Stomach (tissue), 9 donors: ENCODE data around the gene B4GALT7. TPM values are rescaled to one million over a fixed set of nuclear protein-coding genes. Genes with fewer than 3 reads are reported as not detected.

Experiments used
- DNase-seq, 2 donors: peaks; one replicate each; pipeline versions ENCODE4 v3.0.0 to v3.0.0-alpha.2; 2013 to 2019
- H3K27ac ChIP-seq, 5 donors: fragments of 200-600 bp in 4 of 5; sonication (generic) in 4 of 5; one replicate each; pipeline ENCODE4 v1.5.1; 2013 to 2019; ENCODE audit warnings: mild to moderate bottlenecking in 1 of 5, moderate library complexity in 1 of 5
- H3K27me3 ChIP-seq, 3 donors: fragments of 200-600 bp; sonication (generic); one replicate each; pipeline ENCODE4 v1.5.1; 2017 to 2019; ENCODE audit warnings: mixed run types in 1 of 3
- H3K36me3 ChIP-seq, 4 donors: fragments of 200-600 bp; sonication (generic); 1 replicate in 3 of 4; 2 replicates in 1 of 4; pipeline ENCODE4 v1.5.1; 2016 to 2019
- H3K4me1 ChIP-seq, 4 donors: fragments of 200-600 bp; sonication (generic); one replicate each; pipeline ENCODE4 v1.5.1; 2016 to 2019
- H3K4me3 ChIP-seq, 4 donors: fragments of 200-600 bp; sonication (generic) in 3 of 4; one replicate each; pipeline ENCODE4 v1.5.1; 2016 to 2019; ENCODE audit warnings: mild to moderate bottlenecking in 1 of 4
- H3K9me3 ChIP-seq, 4 donors: fragments of 200-600 bp; sonication (generic); one replicate each; pipeline ENCODE4 v1.5.1; 2016 to 2019
- CTCF ChIP-seq, 7 experiments: fragments of 450-650 bp in 4 of 7; fragments of 200-600 bp in 3 of 7; sonication (generic) in 3 of 7; IDR thresholded peaks; one replicate each; pipeline ENCODE4 v1.5.1; 2016 to 2019; ENCODE audit warnings: antibody characterized with exemption in 7 of 7, control low read depth in 2 of 7, mild to moderate bottlenecking in 1 of 7
- EP300 ChIP-seq: sonication (generic); formaldehyde crosslinking; IDR thresholded peaks from one replicate; pipeline ENCODE4 v1.6.1; 2017; ENCODE audit warnings: antibody characterized with exemption
- POLR2A ChIP-seq, 4 donors: fragments of 450-650 bp; IDR thresholded peaks; one replicate each; pipeline ENCODE4 v1.6.1; 2016; ENCODE audit warnings: antibody characterized with exemption in 4 of 4, control low read depth in 2 of 4, mild to moderate bottlenecking in 1 of 4, moderate library complexity in 1 of 4
- POLR2AphosphoS5 ChIP-seq, 3 donors: sonication (generic); formaldehyde crosslinking; IDR thresholded peaks; one replicate each; pipeline ENCODE4 v1.6.1; 2016; ENCODE audit warnings: antibody characterized with exemption in 3 of 3
- WGBS, 5 donors: extraction: QIAGEN DNeasy Blood & Tissue Kit in 3 of 5; methylation state at CpG; one replicate each; pipeline versions ENCODE4 v1.1.5 to v1.1.7; 2013 to 2018; 5-methylcytosine and 5-hydroxymethylcytosine counted together
- intact Hi-C: fragments of 100-400 bp; cut with DNase I; formaldehyde crosslinking; loops from one replicate; pipeline ENCODE4 v1.15.1; 2023; ENCODE audit warnings: low total_unique reads
- polyA plus RNA-seq, 3 donors: library from polyadenylated mRNA; stranded (reverse); fragments of 200-250 nt; gene quantifications; one replicate each; pipeline ENCODE4 v1.2.3, GENCODE V29; 2013
- total RNA-seq, 5 donors: library from RNA; depleted of rRNA; stranded (reverse); fragments of >200 nt; gene quantifications; one replicate each; pipeline versions ENCODE4 v1.1.0 to v1.2.3, GENCODE V29; 2014 to 2016
- donor health status: healthy with polysubstance abuse.
- donor health status: Bipolar disorder and iron deficiency.
- donor health status: healthy.

Gene B4GALT7
- total and polyA plus RNA-seq, 8 donors: 3.5 to 29.0 (median 15.6) TPM

- no peak for DNase-seq
- intact Hi-C loops: no loop called here
- TF ChIP-seq EP300 (no peak), POLR2A (IDR thresholded peaks at IDR 0.05) (no peak), POLR2AphosphoS5 (IDR thresholded peaks at IDR 0.05) (no peak), CTCF (IDR thresholded peaks at IDR 0.05) (no peak)
- H3K27me3 ChIP-seq: no peaks in the 10 kb centered on the region
- WGBS, 5 donors: 82 to 98% (median 95%) methylated on average over 2 of the region's 2 CpGs
- no peak overlapping the region for H3K27ac ChIP-seq
- no peak overlapping the region for H3K4me3 ChIP-seq
- peaks cover 34 to 39% (median 36%) of the 10 kb centered on the region in 4 donors for H3K36me3 ChIP-seq
- H3K9me3 ChIP-seq: no peaks in the 10 kb centered on the region
- H3K4me1 ChIP-seq: peaks cover 23 to 50% (median 41%) of the 10 kb centered on the region in 4 donors
Measured at GRCh38 chr5:177596775-177597238, 3.1 kb upstream of the B4GALT7 start.

- Histone ChIP-seq H3K36me3 (peaks cover 31 to 36% (median 34%) of the 10 kb centered on the region in 4 donors), H3K27me3 (no peaks in the 10 kb centered on the region), H3K4me1 (peaks cover 15 to 50% (median 42%) of the 10 kb centered on the region in 4 donors), H3K9me3 (no peaks in the 10 kb centered on the region), H3K27ac (no peak overlapping the region), H3K4me3 (no peak overlapping the region)
- DNase-seq: no peak
- intact Hi-C loops: no loop called here
- WGBS, 5 donors: 20 to 44% (median 29%) methylated on average over 5 of the region's 5 CpGs
- no peak for TF ChIP-seq EP300
- no peak for TF ChIP-seq CTCF (IDR thresholded peaks at IDR 0.05)
- no peak for TF ChIP-seq POLR2AphosphoS5 (IDR thresholded peaks at IDR 0.05)
- no peak for TF ChIP-seq POLR2A (IDR thresholded peaks at IDR 0.05)
Measured at GRCh38 chr5:177598477-177598876, 1.5 kb upstream of the B4GALT7 start.

GRCh38 chr5:177600508-177601018 is 631 bp downstream of the B4GALT7 start:
- intact Hi-C loops: no loop called here
- Histone ChIP-seq H3K27ac (peak overlapping the region; percentile 75 to 90 (median 90)), H3K4me3 (peak overlapping the region; percentile 81 to 92 (median 88)), H3K9me3 (no peaks in the 10 kb centered on the region), H3K36me3 (peaks cover 10 to 22% (median 18%) of the 10 kb centered on the region in 4 donors), H3K27me3 (no peaks in the 10 kb centered on the region), H3K4me1 (peaks cover 12 to 61% (median 48%) of the 10 kb centered on the region in 4 donors)
- peak in 1 of 2 donors; percentile 52 for DNase-seq
- WGBS, 5 donors: 4 to 5% (median 4%) methylated on average over 16 of the region's 16 CpGs
- no peak for TF ChIP-seq CTCF (IDR thresholded peaks at IDR 0.05)
- no peak for TF ChIP-seq POLR2AphosphoS5 (IDR thresholded peaks at IDR 0.05)
- no peak for TF ChIP-seq EP300
- no peak for TF ChIP-seq POLR2A (IDR thresholded peaks at IDR 0.05)

- Histone ChIP-seq H3K27ac (peak overlapping the region in 2 of 5 donors; percentile 8 to 90), H3K36me3 (peaks cover 5 to 21% (median 15%) of the 10 kb centered on the region in 4 donors), H3K4me3 (peak overlapping the region; percentile 81 to 92 (median 88)), H3K4me1 (peaks cover 12 to 63% (median 48%) of the 10 kb centered on the region in 4 donors), H3K27me3 (no peaks in the 10 kb centered on the region), H3K9me3 (no peaks in the 10 kb centered on the region)
- DNase-seq: no peak
- TF ChIP-seq POLR2AphosphoS5 (IDR thresholded peaks at IDR 0.05) (no peak), EP300 (no peak), CTCF (IDR thresholded peaks at IDR 0.05) (no peak), POLR2A (IDR thresholded peaks at IDR 0.05) (no peak)
- intact Hi-C loops: no loop called here
- 81 to 91% (median 87%) methylated on average over 11 of the region's 11 CpGs for WGBS, 5 donors
Measured at GRCh38 chr5:177601126-177601525, 1.2 kb downstream of the B4GALT7 start.
